ENCODE results near the gene SAMM50.

SAMM50 gene

GRCh38 chr22:43946384-43946667, 8.9 kb upstream of the SAMM50 start:
- Histone ChIP-seq H3K27ac (ENCODE audit: low read depth, low read length) (no peak overlapping the region), H3K4me3 (ENCODE audit: low read length) (no peak overlapping the region), H3K4me1 (ENCODE audit: insufficient read depth, low read length) (no peaks in the 10 kb centered on the region), H3K27me3 (ENCODE audit: insufficient read depth, low read length) (no peaks in the 10 kb centered on the region; the same call in 1 of the 2 replicates), H3K9me3 (ENCODE audit: insufficient read depth, low read depth, low read length) (no peaks in the 10 kb centered on the region), H3K36me3 (ENCODE audit: insufficient read depth, low read length) (peaks cover 56% of the 10 kb centered on the region), H3K9ac (ENCODE audit: low read depth, low read length) (no peak overlapping the region)
- WGBS, result 96% methylated on average over 7 of the region's 7 CpGs

- peaks cover 1% of the 10 kb centered on the region; the same call in 1 of the 2 replicates for H3K4me1 ChIP-seq (ENCODE audit: insufficient read depth, low read length)
- H3K27ac ChIP-seq (ENCODE audit: low read depth, low read length), result no peak overlapping the region
- H3K27me3 ChIP-seq (ENCODE audit: insufficient read depth, low read length), result no peaks in the 10 kb centered on the region; the same call in 1 of the 2 replicates
- H3K9ac ChIP-seq (ENCODE audit: low read depth, low read length), result no peak overlapping the region
- H3K4me3 ChIP-seq (ENCODE audit: low read length), result no peak overlapping the region
- WGBS, result 93% methylated on average over 12 of the region's 12 CpGs
- H3K36me3 ChIP-seq (ENCODE audit: insufficient read depth, low read length), result peaks cover 32% of the 10 kb centered on the region
- no peaks in the 10 kb centered on the region for H3K9me3 ChIP-seq (ENCODE audit: insufficient read depth, low read depth, low read length)
These were observed 6.3 kb upstream of the SAMM50 start for GRCh38 chr22:43948836-43949406.

GRCh38 chr22:43951391-43951790, 3.9 kb upstream of the SAMM50 start:
- H3K9me3 ChIP-seq (ENCODE audit: insufficient read depth, low read depth, low read length), result no peaks in the 10 kb centered on the region
- H3K9ac ChIP-seq (ENCODE audit: low read depth, low read length), result no peak overlapping the region; the same call in 1 of the 2 replicates
- no peak overlapping the region for H3K4me3 ChIP-seq (ENCODE audit: low read length)
- H3K36me3 ChIP-seq (ENCODE audit: insufficient read depth, low read length), result peaks cover 12% of the 10 kb centered on the region; the same call in 1 of the 2 replicates
- H3K4me1 ChIP-seq (ENCODE audit: insufficient read depth, low read length), result peaks cover 8% of the 10 kb centered on the region
- no peaks in the 10 kb centered on the region; the same call in 1 of the 2 replicates for H3K27me3 ChIP-seq (ENCODE audit: insufficient read depth, low read length)
- no peak overlapping the region for H3K27ac ChIP-seq (ENCODE audit: low read depth, low read length)
- 89% methylated on average over 5 of the region's 5 CpGs for WGBS

GRCh38 chr22:43951966-43952365, 3.3 kb upstream of the SAMM50 start:
- Histone ChIP-seq H3K4me1 (ENCODE audit: insufficient read depth, low read length) (peaks cover 12% of the 10 kb centered on the region), H3K27me3 (ENCODE audit: insufficient read depth, low read length) (no peaks in the 10 kb centered on the region; the same call in 1 of the 2 replicates), H3K36me3 (ENCODE audit: insufficient read depth, low read length) (peaks cover 7% of the 10 kb centered on the region; the same call in 1 of the 2 replicates), H3K27ac (ENCODE audit: low read depth, low read length) (no peak overlapping the region), H3K9ac (ENCODE audit: low read depth, low read length) (no peak overlapping the region), H3K4me3 (ENCODE audit: low read length) (no peak overlapping the region), H3K9me3 (ENCODE audit: insufficient read depth, low read depth, low read length) (no peaks in the 10 kb centered on the region)
- WGBS, result 67% methylated on average over 7 of the region's 7 CpGs

GRCh38 chr22:43953988-43954785, 1.1 kb upstream of the SAMM50 start:
- WGBS, result 48% methylated on average over 5 of the region's 7 CpGs
- Histone ChIP-seq H3K27ac (ENCODE audit: low read depth, low read length) (no peak overlapping the region), H3K4me1 (ENCODE audit: insufficient read depth, low read length) (peaks cover 12% of the 10 kb centered on the region), H3K27me3 (ENCODE audit: insufficient read depth, low read length) (no peaks in the 10 kb centered on the region; the same call in 1 of the 2 replicates), H3K9ac (ENCODE audit: low read depth, low read length) (peak overlapping the region; percentile 80), H3K36me3 (ENCODE audit: insufficient read depth, low read length) (no peaks in the 10 kb centered on the region; the same call in 1 of the 2 replicates), H3K4me3 (ENCODE audit: low read length) (peak overlapping the region; percentile 86), H3K9me3 (ENCODE audit: insufficient read depth, low read depth, low read length) (no peaks in the 10 kb centered on the region)

GRCh38 chr22:43955883-43956782, 891 bp downstream of the SAMM50 start:
- H3K4me3 ChIP-seq (ENCODE audit: low read length), result peak overlapping the region; percentile 86
- peaks cover 12% of the 10 kb centered on the region for H3K4me1 ChIP-seq (ENCODE audit: insufficient read depth, low read length)
- peak overlapping the region; percentile 80 for H3K9ac ChIP-seq (ENCODE audit: low read depth, low read length)
- H3K36me3 ChIP-seq (ENCODE audit: insufficient read depth, low read length), result no peaks in the 10 kb centered on the region
- no peaks in the 10 kb centered on the region; the same call in 1 of the 2 replicates for H3K27me3 ChIP-seq (ENCODE audit: insufficient read depth, low read length)
- H3K9me3 ChIP-seq (ENCODE audit: insufficient read depth, low read depth, low read length), result no peaks in the 10 kb centered on the region
- 49% methylated on average over 16 of the region's 17 CpGs for WGBS
- no peak overlapping the region; the same call in 1 of the 2 replicates for H3K27ac ChIP-seq (ENCODE audit: low read depth, low read length)

GRCh38 chr22:43956805-43957463, 1.7 kb downstream of the SAMM50 start:
- Histone ChIP-seq H3K4me3 (ENCODE audit: low read length) (peak overlapping the region; percentile 86), H3K9ac (ENCODE audit: low read depth, low read length) (no peak overlapping the region)
- WGBS, result 93% methylated on average over 9 of the region's 9 CpGs

GRCh38 chr22:43957871-43958270, 2.6 kb downstream of the SAMM50 start:
- H3K4me1 ChIP-seq (ENCODE audit: insufficient read depth, low read length), result peaks cover 12% of the 10 kb centered on the region
- no peak overlapping the region for H3K9ac ChIP-seq (ENCODE audit: low read depth, low read length)
- peaks cover 2% of the 10 kb centered on the region; the same call in 1 of the 2 replicates for H3K36me3 ChIP-seq (ENCODE audit: insufficient read depth, low read length)
- H3K27me3 ChIP-seq (ENCODE audit: insufficient read depth, low read length), result no peaks in the 10 kb centered on the region
- H3K4me3 ChIP-seq (ENCODE audit: low read length), result no peak overlapping the region
- H3K9me3 ChIP-seq (ENCODE audit: insufficient read depth, low read depth, low read length), result no peaks in the 10 kb centered on the region
- H3K27ac ChIP-seq (ENCODE audit: low read depth, low read length), result no peak overlapping the region
- WGBS, result 91% methylated on average over 11 of the region's 11 CpGs

More at GRCh38 chr22:43956805-43957463, 1.7 kb downstream of the SAMM50 start:
- Histone ChIP-seq H3K36me3 (ENCODE audit: insufficient read depth, low read length) (no peaks in the 10 kb centered on the region), H3K27me3 (ENCODE audit: insufficient read depth, low read length) (no peaks in the 10 kb centered on the region), H3K9me3 (ENCODE audit: insufficient read depth, low read depth, low read length) (no peaks in the 10 kb centered on the region), H3K4me1 (ENCODE audit: insufficient read depth, low read length) (peaks cover 12% of the 10 kb centered on the region), H3K27ac (ENCODE audit: low read depth, low read length) (no peak overlapping the region)

GRCh38 chr22:43964314-43964857, 9.1 kb downstream of the SAMM50 start:
- Histone ChIP-seq H3K27ac (ENCODE audit: low read depth, low read length) (no peak overlapping the region), H3K9ac (ENCODE audit: low read depth, low read length) (no peak overlapping the region), H3K36me3 (ENCODE audit: insufficient read depth, low read length) (peaks cover 64% of the 10 kb centered on the region), H3K27me3 (ENCODE audit: insufficient read depth, low read length) (no peaks in the 10 kb centered on the region), H3K9me3 (ENCODE audit: insufficient read depth, low read depth, low read length) (no peaks in the 10 kb centered on the region), H3K4me3 (ENCODE audit: low read length) (no peak overlapping the region), H3K4me1 (ENCODE audit: insufficient read depth, low read length) (no peaks in the 10 kb centered on the region)
- 97% methylated on average over 10 of the region's 10 CpGs for WGBS

GRCh38 chr22:43967069-43967468, 11.8 kb downstream of the SAMM50 start:
- Histone ChIP-seq H3K4me3 (ENCODE audit: low read length) (no peak overlapping the region), H3K9ac (ENCODE audit: low read depth, low read length) (no peak overlapping the region), H3K36me3 (ENCODE audit: insufficient read depth, low read length) (peaks cover 86% of the 10 kb centered on the region), H3K4me1 (ENCODE audit: insufficient read depth, low read length) (no peaks in the 10 kb centered on the region), H3K27me3 (ENCODE audit: insufficient read depth, low read length) (no peaks in the 10 kb centered on the region), H3K9me3 (ENCODE audit: insufficient read depth, low read depth, low read length) (no peaks in the 10 kb centered on the region), H3K27ac (ENCODE audit: low read depth, low read length) (no peak overlapping the region)
- 95% methylated on average over 7 of the region's 7 CpGs for WGBS

All from HUES64 (cell line).